ENCODE results near the gene HES7. TPM values are rescaled to one million over a fixed set of nuclear protein-coding genes. Genes with fewer than 3 reads are reported as not detected.
"Not testable (repeated sequence)": the region's sequence is repeated elsewhere in the genome, so short reads cannot be mapped to it uniquely, and the experiment has no call there.

HES7 gene
- total RNA-seq, 1 donor: 0.09 TPM

- peak; percentile 81 for TF ChIP-seq CTCF (IDR thresholded peaks at IDR 0.05; ENCODE audit: insufficient read depth, low read length)
- peak overlapping the region; percentile 51 for H3K4me3 ChIP-seq (ENCODE audit: low read depth, low read length)
- peak; percentile 37 for DNase-seq (ENCODE audit: low read depth)
These were observed 44.4 kb downstream of the HES7 start for GRCh38 chr17:8079291-8080207.

GRCh38 chr17:8077939-8078338 lies 46.0 kb downstream of the HES7 start:
- DNase-seq (ENCODE audit: low read depth); H3K4me3 ChIP-seq (ENCODE audit: low read depth, low read length): not testable (repeated sequence)

GRCh38 chr17:8076502-8077266 lies 47.2 kb downstream of the HES7 start:
- no peak for TF ChIP-seq CTCF (IDR thresholded peaks at IDR 0.05; ENCODE audit: insufficient read depth, low read length)
- no peak for DNase-seq (ENCODE audit: low read depth)
- H3K4me3 ChIP-seq (ENCODE audit: low read depth, low read length): no peak overlapping the region

- no peak for DNase-seq (ENCODE audit: low read depth)
- H3K4me3 ChIP-seq (ENCODE audit: low read depth, low read length): no peak overlapping the region
- TF ChIP-seq CTCF (IDR thresholded peaks at IDR 0.05; ENCODE audit: insufficient read depth, low read length): no peak
These were observed 48.1 kb downstream of the HES7 start for GRCh38 chr17:8075574-8076342.

GRCh38 chr17:8075081-8075480 lies 48.8 kb downstream of the HES7 start:
- no peak for TF ChIP-seq CTCF (IDR thresholded peaks at IDR 0.05; ENCODE audit: insufficient read depth, low read length)
- H3K4me3 ChIP-seq (ENCODE audit: low read depth, low read length): no peak overlapping the region
- DNase-seq (ENCODE audit: low read depth): no peak

GRCh38 chr17:8074554-8074953 lies 49.4 kb downstream of the HES7 start:
- no peak overlapping the region for H3K4me3 ChIP-seq (ENCODE audit: low read depth, low read length)
- TF ChIP-seq CTCF (IDR thresholded peaks at IDR 0.05; ENCODE audit: insufficient read depth, low read length): no peak
- no peak for DNase-seq (ENCODE audit: low read depth)

Data from fibroblast of the aortic adventitia (primary cell).